HepG2 (cell line): ENCODE measurements around the gene MTPN. TPM values are rescaled to one million over a fixed set of nuclear protein-coding genes. Genes with fewer than 3 reads are reported as not detected.

Experiments used
- ATAC-seq: fragments of 200-7000 bp; cut with Tn5 transposase; 3 replicates; pipeline ENCODE4 v1.9.1; 2020; ENCODE audit warnings: mild to moderate bottlenecking, moderate library complexity
- BruUV-seq: library from RNA; stranded (reverse); fragments of 400-500 nt; replicated peaks from 2 replicates; lab custom pipeline; 2021; lab: Mats Ljungman, UMichigan
- CTCF ChIA-PET: fragments of 300-600 bp; formaldehyde crosslinking; extraction: SDS; loops from one replicate; lab custom pipeline; 2021; ENCODE audit warnings: low total read pairs, inconsistent platforms, low intra/inter-chr PET ratio; lab: Yijun Ruan, JAX
- POLR2A ChIA-PET: fragments of 350-600 bp; sonication (Branson Sonifier 250); formaldehyde crosslinking; loops from one replicate; lab custom pipeline; 2020; ENCODE audit warnings: antibody characterized with exemption, inconsistent platforms; lab: Yijun Ruan, JAX
- DNase-seq: peaks from one replicate; pipeline ENCODE4 v3.0.0-alpha.2; 2015; ENCODE audit warnings: low spot score
- FAIRE-seq: peaks from 3 replicates; lab custom pipeline; 2011; peaks lifted over from hg19 to GRCh38; lab: Jason Lieb, UNC
- H2AFZ ChIP-seq: one replicate; pipeline ENCODE4 v1.6.1; 2011; ENCODE audit warnings: low read length, inconsistent platforms
- H3K27ac ChIP-seq: fragments of 300-600 bp; 3 replicates; pipeline ENCODE4 v1.8.0; 2011; ENCODE audit warnings: mixed run types, mild to moderate bottlenecking, mixed read lengths, low read length, inconsistent platforms; ENCODE audit not compliant: insufficient read depth; ENCODE audit errors: extremely low read length
- H3K27me3 ChIP-seq, 2 experiments: fragments of 200-600 bp in 1 of 2; 2 replicates in 1 of 2; 3 replicates in 1 of 2; pipeline versions ENCODE4 v1.6.0 to v1.8.0; 2011; ENCODE audit warnings: low read length in 2 of 2, mild to moderate bottlenecking in 2 of 2, moderate library complexity in 2 of 2, inconsistent platforms in 1 of 2; ENCODE audit not compliant: insufficient read depth in 2 of 2, control insufficient read depth in 1 of 2
- H3K36me3 ChIP-seq, 2 experiments: fragments of 200-600 bp in 1 of 2; replicated peaks in 1 of 2; 2 replicates in 1 of 2; 3 replicates in 1 of 2; pipeline versions ENCODE4 v1.5.1 to v1.8.0; 2011; ENCODE audit warnings: low read length in 2 of 2, inconsistent platforms in 1 of 2; ENCODE audit not compliant: insufficient read depth in 2 of 2, control insufficient read depth in 1 of 2
- H3K4me1 ChIP-seq: 2 replicates; pipeline ENCODE4 v1.5.1; 2012; ENCODE audit warnings: low read length, inconsistent platforms; ENCODE audit not compliant: insufficient read depth
- H3K4me2 ChIP-seq: 2 replicates; pipeline ENCODE4 v1.6.0; 2011; ENCODE audit warnings: low read depth, low read length, inconsistent platforms
- H3K4me3 ChIP-seq, 3 experiments: fragments of 200-600 bp in 1 of 3; sonication (generic), shearing (Covaris generic) in 1 of 3; replicated peaks in 1 of 3; 2 replicates each; pipeline ENCODE4 v1.5.1; 2011 to 2016; ENCODE audit warnings: low read length in 3 of 3, inconsistent platforms in 2 of 3, low read depth in 2 of 3, mild to moderate bottlenecking in 2 of 3, control low read depth in 1 of 3, mixed read lengths in 1 of 3; ENCODE audit not compliant: insufficient read depth in 1 of 3
- H3K79me2 ChIP-seq: one replicate; pipeline ENCODE4 v1.6.1; 2011; ENCODE audit warnings: low read length, inconsistent platforms; ENCODE audit not compliant: insufficient read depth
- H3K9ac ChIP-seq: 2 replicates; pipeline ENCODE4 v1.6.0; 2011; ENCODE audit warnings: mild to moderate bottlenecking, low read depth, low read length, inconsistent platforms; ENCODE audit not compliant: insufficient read depth
- H3K9me3 ChIP-seq: 2 replicates; pipeline ENCODE4 v1.5.1; 2012; ENCODE audit warnings: mild to moderate bottlenecking, low read length
- H4K20me1 ChIP-seq: 2 replicates; pipeline ENCODE4 v1.6.0; 2011; ENCODE audit warnings: inconsistent platforms, mild to moderate bottlenecking, low read length, moderate library complexity; ENCODE audit not compliant: insufficient read depth
- HCFC1 ChIP-seq: fragments of 150-350 bp; IDR thresholded peaks from 2 replicates; pipeline ENCODE4 v1.6.1; 2014; ENCODE audit warnings: low read depth, low read length
- KDM5A ChIP-seq: fragments of 200-600 bp; sonication (generic); IDR thresholded peaks from 2 replicates; pipeline ENCODE4 v1.7.0; 2018; ENCODE audit warnings: antibody characterized with exemption, mild to moderate bottlenecking, low read length, borderline replicate concordance
- NFAT5 ChIP-seq: sonication (generic); formaldehyde crosslinking; IDR thresholded peaks from 2 replicates; pipeline ENCODE4 v1.4.0; 2020; ENCODE audit warnings: missing genetic modification reagents
- NFIC ChIP-seq: IDR thresholded peaks from 2 replicates; pipeline ENCODE4 v1.6.1; 2012; ENCODE audit warnings: mild to moderate bottlenecking, low read length, inconsistent platforms
- NFYC ChIP-seq: IDR thresholded peaks from 2 replicates; pipeline ENCODE4 v1.6.1; 2016; ENCODE audit warnings: missing genetic modification reagents, missing compliant biosample characterization
- NR0B2 ChIP-seq: sonication (generic); formaldehyde crosslinking; IDR thresholded peaks from 2 replicates; pipeline ENCODE4 v1.4.0; 2020; ENCODE audit warnings: mild to moderate bottlenecking, missing genetic modification reagents
- NR2F6 ChIP-seq, 2 experiments: IDR thresholded peaks; 2 replicates each; pipeline ENCODE4 v1.6.1; 2016; ENCODE audit warnings: antibody characterized with exemption in 1 of 2, mild to moderate bottlenecking in 1 of 2
- SIN3B ChIP-seq: fragments of 150-350 bp; IDR thresholded peaks from 2 replicates; pipeline ENCODE4 v1.6.1; 2014; ENCODE audit warnings: low read length
- SSRP1 ChIP-seq: IDR thresholded peaks from 2 replicates; pipeline ENCODE4 v1.6.1; 2016; ENCODE audit warnings: control low read depth
- TP53 ChIP-seq: sonication (generic); formaldehyde crosslinking; conservative IDR thresholded peaks from 2 replicates; pipeline ENCODE4 v1.4.0; 2020; ENCODE audit warnings: missing genetic modification reagents
- ZNF337 ChIP-seq: sonication (generic); formaldehyde crosslinking; IDR thresholded peaks from 2 replicates; pipeline ENCODE4 v1.5.1; 2020; ENCODE audit warnings: missing genetic modification reagents, low read depth, mild to moderate bottlenecking, borderline replicate concordance
- ZNF367 ChIP-seq: sonication (generic); formaldehyde crosslinking; IDR thresholded peaks from 2 replicates; pipeline ENCODE4 v1.4.0; 2020; ENCODE audit warnings: missing genetic modification reagents, borderline replicate concordance
- ZNF512B ChIP-seq: sonication (generic); formaldehyde crosslinking; IDR thresholded peaks from 2 replicates; pipeline ENCODE4 v1.5.1; 2020; ENCODE audit warnings: missing genetic modification reagents, mild to moderate bottlenecking, borderline replicate concordance
- ZNF567 ChIP-seq: sonication (generic); formaldehyde crosslinking; IDR thresholded peaks from 2 replicates; pipeline ENCODE4 v1.8.1; 2023; ENCODE audit warnings: mild to moderate bottlenecking, missing genetic modification reagents, borderline replicate concordance
- ZNF607 ChIP-seq: sonication (generic); formaldehyde crosslinking; IDR thresholded peaks from 2 replicates; pipeline ENCODE4 v1.5.1; 2020; ENCODE audit warnings: missing genetic modification reagents, mild to moderate bottlenecking, borderline replicate concordance
- ZNF703 ChIP-seq: sonication (generic); formaldehyde crosslinking; IDR thresholded peaks from 2 replicates; pipeline ENCODE4 v1.5.1; 2020; ENCODE audit warnings: missing genetic modification reagents, mild to moderate bottlenecking, moderate library complexity, borderline replicate concordance
- ZSCAN20 ChIP-seq: sonication (generic); formaldehyde crosslinking; IDR thresholded peaks from 2 replicates; pipeline ENCODE4 v1.4.0; 2020; ENCODE audit warnings: missing genetic modification reagents, mild to moderate bottlenecking, borderline replicate concordance
- WGBS: methylation state at CpG from one replicate; pipeline ENCODE4 v1.1.6; 2017; ENCODE audit warnings: low lambda C conversion rate; 5-methylcytosine and 5-hydroxymethylcytosine counted together
- in situ Hi-C: cut with HindIII; loops from 2 replicates; pipeline ENCODE4 v1.10.0; 2017; ENCODE audit warnings: low pct_unique_long_range_greater_than_20kb; ENCODE audit not compliant: extremely low pct_ligation_motif_present
- intact Hi-C: fragments of 100-400 bp; cut with micrococcal nuclease; formaldehyde crosslinking; loops from one replicate; pipeline ENCODE4 v1.10.0; 2022; ENCODE audit not compliant: unreplicated experiment
- polyA plus RNA-seq, 8 experiments: library from polyadenylated mRNA; depleted of rRNA in 3 of 8; stranded (reverse) in 7 of 8; unstranded in 1 of 8; fragments of >200 nt; fragmentation: Illumina TruSeq in 4 of 8; extraction: Trizol in 4 of 8; gene quantifications; 2 replicates each; pipeline versions ENCODE4 v1.2.1 to v1.2.3, GENCODE V29; 2011 to 2016; ENCODE audit warnings: low read depth in 4 of 8, missing spikeins in 1 of 8, mixed read lengths in 1 of 8; ENCODE audit not compliant: insufficient read depth in 1 of 8
- total RNA-seq, 5 experiments: library from RNA; depleted of rRNA; stranded (reverse); fragments of >200 nt; fragmentation: Illumina TruSeq; extraction: Trizol; gene quantifications; 2 replicates each; pipeline ENCODE4 v1.2.3, GENCODE V29; 2016; ENCODE audit warnings: low read depth in 1 of 5

The MTPN gene
- total and polyA plus RNA-seq, 2 of the 13 experiments (the other 11 are each of a cell fraction or from before 2014, with no cell fraction given) = 31.1 to 71.7 TPM

- POLR2A ChIA-PET = no interaction called here
- no peaks in the 10 kb centered on the region for H4K20me1 ChIP-seq
- no peak overlapping the region for H3K27ac ChIP-seq
These were observed 2.0 kb downstream of the MTPN start for GRCh38 chr7:135975166-135975565.

More at GRCh38 chr7:135975166-135975565, 2.0 kb downstream of the MTPN start:
- ATAC-seq = no peak
- H3K36me3 ChIP-seq = peaks cover 0 to 9% of the 10 kb centered on the region in 2 experiments; a peak in 2 of 5 replicates
- whole genome bisulfite sequencing = 100% methylated on average over 2 of the region's 2 CpGs
- H2AFZ ChIP-seq = no peak overlapping the region
- TF ChIP-seq NFAT5 (CRISPR knock-in tag) (no peak), ZNF337 (CRISPR knock-in tag) (no peak), KDM5A (no peak), ZNF512B (no peak), SSRP1 (CRISPR knock-in tag) (no peak), ZNF367 (CRISPR knock-in tag) (no peak), ZNF703 (CRISPR knock-in tag) (no peak), ZNF567 (no peak), ZNF607 (no peak), NR0B2 (CRISPR knock-in tag) (no peak), TP53 (CRISPR knock-in tag) (no peak), NFYC (no peak), NFIC (no peak), ZSCAN20 (CRISPR knock-in tag) (no peak), NR2F6 (IDR thresholded peaks at IDR 0.05) (no peak), NR2F6 (CRISPR knock-in tag; IDR thresholded peaks at IDR 0.05) (no peak), HCFC1 (no peak), SIN3B (no peak)
- no peak overlapping the region for H3K9ac ChIP-seq
- peaks cover 27% of the 10 kb centered on the region for H3K4me1 ChIP-seq
- no peaks in the 10 kb centered on the region; a peak in 1 of 5 replicates for H3K27me3 ChIP-seq
- peak overlapping the region in 1 of 3 experiments; percentile 3; a peak in 2 of 6 replicates for H3K4me3 ChIP-seq
- DNase-seq = no peak
- no peak for FAIRE-seq
- H3K9me3 ChIP-seq = no peaks in the 10 kb centered on the region
- H3K79me2 ChIP-seq = peaks cover 57% of the 10 kb centered on the region
- in situ Hi-C loops (no loop called here), intact Hi-C loops (loop anchor here (5.0 kb wide), 1 partner anchor 303 kb away; no protein-coding TSS in a partner anchor)
- no TSS peak for BruUV-seq
- peak overlapping the region; percentile 90 for H3K4me2 ChIP-seq
- CTCF ChIA-PET = no interaction called here
